ENCODE results near the gene COASY.
"Not testable (repeated sequence)": the region's sequence is repeated elsewhere in the genome, so short reads cannot be mapped to it uniquely, and the experiment has no call there.

Gene COASY

GRCh38 chr17:42553161-42553818 lies 8.7 kb upstream of the COASY start:
- no peak for DNase-seq

DNA sequence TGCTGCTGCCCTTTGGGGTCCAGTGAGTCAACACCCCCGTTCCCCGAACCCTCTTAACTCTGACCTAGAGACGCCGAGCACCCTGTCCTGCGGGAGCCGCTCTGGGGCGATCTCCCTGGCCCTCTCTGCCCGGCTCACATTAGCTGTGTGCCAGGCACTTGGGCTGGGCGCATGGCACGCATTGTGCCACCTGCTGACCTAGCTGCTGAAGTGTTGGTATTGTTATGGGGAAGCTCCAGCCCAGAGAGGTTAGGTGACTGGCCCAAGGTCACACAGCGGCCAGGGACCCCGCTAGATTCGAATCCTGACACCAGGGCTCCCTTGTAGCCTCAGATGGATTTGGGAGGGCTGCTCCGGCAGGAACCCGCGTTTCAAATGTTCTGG lies 8.1 kb upstream of the COASY start:
- no peak for DNase-seq

DNA sequence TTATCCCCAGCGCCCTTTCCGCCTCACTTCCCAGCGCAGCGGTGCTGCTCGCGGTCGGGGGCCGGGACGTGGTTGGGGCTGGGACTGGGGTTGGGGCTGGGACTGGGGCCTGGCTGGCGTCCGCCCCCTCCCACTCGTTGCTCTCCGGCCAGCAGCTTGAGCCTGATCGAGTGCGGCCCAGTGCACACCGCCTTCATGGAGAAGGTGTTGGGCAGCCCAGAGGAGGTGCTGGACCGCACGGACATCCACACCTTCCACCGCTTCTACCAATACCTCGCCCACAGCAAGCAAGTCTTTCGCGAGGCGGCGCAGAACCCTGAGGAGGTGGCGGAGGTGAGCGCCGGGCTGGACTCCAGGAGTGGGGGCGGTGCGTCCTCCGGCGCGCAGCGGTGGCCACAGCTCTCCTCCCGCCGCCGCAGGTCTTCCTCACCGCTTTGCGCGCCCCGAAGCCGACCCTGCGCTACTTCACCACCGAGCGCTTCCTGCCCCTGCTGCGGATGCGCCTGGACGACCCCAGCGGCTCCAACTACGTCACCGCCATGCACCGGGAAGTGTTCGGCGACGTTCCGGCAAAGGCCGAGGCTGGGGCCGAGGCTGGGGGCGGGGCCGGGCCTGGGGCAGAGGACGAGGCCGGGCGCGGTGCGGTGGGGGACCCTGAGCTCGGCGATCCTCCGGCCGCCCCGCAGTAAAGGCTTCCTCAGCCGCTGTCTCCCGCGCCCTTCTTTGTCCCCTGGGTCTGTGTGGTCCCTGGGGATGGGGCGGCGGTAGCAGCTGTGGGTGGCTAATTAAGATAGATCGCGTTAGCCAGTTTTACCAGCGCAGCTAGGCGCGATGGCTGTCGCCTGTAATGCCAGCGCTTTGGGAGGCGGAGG lies 7.5 kb upstream of the COASY start:
- peak; percentile 11 to 78 for DNase-seq

- DNase-seq = no peak
These were observed 6.8 kb upstream of the COASY start for GRCh38 chr17:42555122-42555622.

GRCh38 chr17:42555961-42556617 lies 5.9 kb upstream of the COASY start:
- DNase-seq = not testable (repeated sequence)

DNA sequence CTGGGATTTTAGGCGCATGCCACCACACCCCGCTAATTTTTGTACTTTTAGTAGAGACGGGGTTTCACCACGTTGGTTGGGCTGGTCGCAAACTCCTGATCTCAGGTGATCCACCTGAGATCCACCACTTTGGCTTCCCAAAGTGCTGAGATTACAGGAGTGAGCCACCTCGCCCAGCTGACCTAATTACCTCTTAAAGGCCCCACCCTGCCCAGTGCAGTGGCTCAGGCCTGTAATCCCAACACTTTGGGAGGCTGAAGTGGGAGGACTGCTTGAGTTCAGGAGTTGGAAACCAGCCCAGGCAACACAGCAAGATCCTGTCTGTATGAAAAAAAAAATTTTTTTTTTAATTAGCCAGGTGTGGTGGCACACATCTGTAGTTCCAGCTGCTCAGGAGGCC lies 2.9 kb upstream of the COASY start:
- DNase-seq = no peak

DNA sequence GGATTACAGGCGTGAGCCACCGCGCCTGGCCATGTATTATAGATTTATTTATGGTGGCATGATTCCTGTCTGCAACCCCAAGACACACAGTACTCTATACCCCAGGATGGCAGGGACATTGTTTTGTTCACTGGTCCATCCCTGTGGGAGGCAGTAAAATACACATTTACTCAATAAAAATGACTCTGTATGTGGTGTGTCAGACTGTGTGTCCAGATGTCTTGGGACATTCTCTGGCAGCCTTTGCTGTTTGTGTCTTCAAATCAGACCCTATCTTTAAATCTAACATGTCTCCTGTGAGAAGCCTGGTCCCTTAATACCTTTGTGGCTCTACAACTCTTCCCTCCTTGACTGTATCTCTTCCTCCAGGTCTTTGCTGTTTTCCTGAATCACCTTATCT lies 1.7 kb upstream of the COASY start:
- no peak for DNase-seq

DNA sequence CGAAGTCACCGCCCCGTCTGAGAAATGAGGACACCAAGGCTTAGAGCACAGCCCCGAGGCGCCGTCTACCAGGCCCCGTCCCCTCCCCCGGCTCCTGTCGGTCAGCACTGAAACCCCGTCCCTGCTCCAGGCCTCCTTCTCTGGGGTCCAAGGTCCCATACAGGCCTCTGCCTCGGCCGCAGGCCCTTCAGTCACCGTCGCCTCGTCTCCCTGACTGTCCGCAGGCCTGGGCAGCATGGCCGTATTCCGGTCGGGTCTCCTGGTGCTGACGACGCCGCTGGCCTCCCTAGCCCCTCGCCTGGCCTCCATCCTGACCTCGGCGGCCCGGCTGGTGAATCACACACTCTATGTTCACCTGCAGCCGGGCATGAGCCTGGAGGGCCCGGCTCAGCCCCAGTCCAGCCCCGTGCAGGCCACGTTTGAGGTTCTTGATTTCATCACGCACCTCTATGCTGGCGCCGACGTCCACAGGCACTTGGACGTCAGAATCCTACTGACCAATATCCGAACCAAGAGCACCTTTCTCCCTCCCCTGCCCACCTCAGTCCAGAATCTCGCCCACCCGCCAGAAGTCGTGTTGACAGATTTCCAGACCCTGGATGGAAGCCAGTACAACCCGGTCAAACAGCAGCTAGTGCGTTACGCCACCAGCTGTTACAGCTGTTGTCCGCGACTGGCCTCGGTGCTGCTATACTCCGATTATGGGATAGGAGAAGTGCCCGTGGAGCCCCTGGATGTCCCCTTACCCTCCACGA lies 617 bp downstream of the COASY start:
- DNase-seq = no peak

- DNase-seq = no peak
These were observed 1.2 kb downstream of the COASY start for GRCh38 chr17:42563143-42563509.

DNA sequence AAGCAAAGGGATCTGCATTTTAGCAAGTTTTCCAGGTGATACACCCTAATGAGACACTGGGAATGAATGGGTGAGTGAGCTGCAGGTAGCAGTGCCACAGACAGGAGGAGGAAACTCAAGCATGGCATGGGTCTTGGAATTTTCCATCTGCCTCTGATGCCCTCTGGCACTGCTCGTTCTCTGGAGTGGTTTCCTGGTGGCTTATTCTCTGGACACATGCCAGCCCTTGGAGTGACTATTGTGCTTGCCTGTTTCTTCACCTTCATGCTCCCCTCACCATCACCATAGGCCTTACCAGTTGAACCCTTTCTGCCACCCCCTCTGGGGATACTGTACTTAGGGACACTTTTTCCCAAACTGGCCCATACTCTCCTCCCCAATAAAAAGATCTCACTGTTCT lies 1.6 kb downstream of the COASY start:
- peak in 1 of 2 experiments; percentile 14 for DNase-seq

- no peak for DNase-seq
These were observed 2.0 kb downstream of the COASY start for GRCh38 chr17:42563950-42564349.

DNA sequence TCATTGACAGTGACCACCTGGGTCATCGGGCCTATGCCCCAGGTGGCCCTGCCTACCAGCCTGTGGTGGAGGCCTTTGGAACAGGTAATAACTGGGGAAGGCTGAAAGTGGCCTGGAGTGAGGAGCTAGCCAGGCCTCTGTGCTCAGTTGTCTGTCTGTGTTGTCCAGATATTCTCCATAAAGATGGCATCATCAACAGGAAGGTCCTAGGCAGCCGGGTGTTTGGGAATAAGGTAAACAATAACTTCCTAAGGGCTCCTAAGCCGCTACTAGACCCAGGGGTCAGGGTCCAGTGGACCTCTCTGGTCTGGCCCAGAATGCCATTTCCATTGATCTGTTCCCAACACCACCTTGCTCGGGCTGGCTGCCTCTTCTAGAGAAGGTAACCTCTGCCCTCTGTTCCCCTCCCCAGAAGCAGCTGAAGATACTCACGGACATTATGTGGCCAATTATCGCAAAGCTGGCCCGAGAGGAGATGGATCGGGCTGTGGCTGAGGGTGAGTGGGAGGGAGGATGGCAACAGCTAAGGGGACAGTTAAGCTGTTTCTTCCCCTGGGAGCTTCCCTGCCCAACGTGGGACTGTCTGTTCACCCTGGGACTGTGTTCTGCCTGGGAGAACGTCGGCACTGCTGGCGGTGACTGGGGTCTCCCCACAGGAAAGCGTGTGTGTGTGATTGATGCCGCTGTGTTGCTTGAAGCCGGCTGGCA lies 3.0 kb downstream of the COASY start:
- no peak for DNase-seq

DNA sequence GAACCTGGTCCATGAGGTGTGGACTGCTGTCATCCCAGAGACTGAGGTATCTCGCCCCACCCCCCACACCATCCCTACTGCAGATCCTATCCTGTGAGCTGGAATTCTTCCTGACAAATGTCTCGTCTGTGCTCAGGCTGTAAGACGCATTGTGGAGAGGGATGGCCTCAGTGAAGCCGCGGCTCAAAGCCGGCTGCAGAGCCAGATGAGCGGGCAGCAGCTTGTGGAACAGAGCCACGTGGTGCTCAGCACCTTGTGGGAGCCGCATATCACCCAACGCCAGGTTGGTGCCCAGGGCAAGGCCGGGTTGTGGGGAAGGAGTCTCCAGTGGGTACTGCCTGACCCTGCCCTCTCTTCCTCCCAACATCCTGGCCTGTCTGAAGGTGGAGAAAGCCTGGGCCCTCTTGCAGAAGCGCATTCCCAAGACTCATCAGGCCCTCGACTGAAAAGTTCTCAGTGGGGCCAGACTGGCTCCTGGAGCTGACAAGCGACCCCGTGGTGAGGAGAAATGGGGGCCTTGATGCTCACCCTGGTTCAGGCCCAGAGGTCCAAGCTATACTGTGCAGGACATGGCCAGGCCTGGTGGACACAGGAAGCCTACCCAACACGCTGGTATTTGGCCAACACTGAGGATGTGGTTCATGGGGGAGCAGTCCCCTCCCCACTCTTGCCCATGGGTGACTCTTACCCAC lies 3.7 kb downstream of the COASY start:
- no peak for DNase-seq

DNA sequence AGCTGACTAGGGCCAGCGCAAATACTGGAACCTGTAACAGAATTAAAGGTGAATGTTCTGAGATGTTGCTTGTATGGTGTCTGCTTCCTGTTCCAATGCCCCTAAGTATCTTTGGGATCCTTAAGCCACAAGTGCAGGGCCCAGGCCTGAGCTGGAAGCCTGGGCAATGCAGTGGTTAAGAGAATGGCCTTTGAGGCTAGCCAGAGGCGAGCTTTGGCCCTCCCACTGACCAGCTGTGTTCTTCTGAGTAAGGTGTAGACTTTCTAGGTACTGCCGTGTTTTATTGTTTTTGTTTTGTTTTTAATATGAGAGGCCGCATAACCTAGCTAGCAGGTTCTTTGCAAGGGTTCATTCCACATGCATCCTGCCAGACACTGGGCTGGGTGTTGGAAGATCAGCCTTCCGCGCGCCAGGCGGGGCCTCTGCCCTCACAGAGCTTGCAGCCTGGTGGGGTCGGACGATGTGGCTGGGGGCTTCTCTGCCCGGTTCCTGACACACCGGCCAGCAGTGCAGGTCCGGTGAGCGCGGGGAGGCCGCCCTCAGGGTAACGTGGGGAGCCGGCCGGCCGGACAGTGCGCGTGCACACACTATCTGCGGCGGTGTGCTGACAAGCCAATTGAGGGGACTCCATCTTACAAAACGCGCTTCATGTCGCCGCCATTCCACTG lies 4.4 kb downstream of the COASY start:
- no peak for DNase-seq

GRCh38 chr17:42566883-42567573 lies 5.1 kb downstream of the COASY start, which contains the start of gene MLX:
TSS of gene MLX (plus strand) at chr17:42567100. CDS start at chr17:42567125, 25 bp downstream.
- peak; percentile 76 to 95 for DNase-seq

GRCh38 chr17:42568341-42569111 lies 6.6 kb downstream of the COASY start:
- no peak for DNase-seq

GRCh38 chr17:42571435-42572225 lies 9.7 kb downstream of the COASY start:
- no peak for DNase-seq

DNA sequence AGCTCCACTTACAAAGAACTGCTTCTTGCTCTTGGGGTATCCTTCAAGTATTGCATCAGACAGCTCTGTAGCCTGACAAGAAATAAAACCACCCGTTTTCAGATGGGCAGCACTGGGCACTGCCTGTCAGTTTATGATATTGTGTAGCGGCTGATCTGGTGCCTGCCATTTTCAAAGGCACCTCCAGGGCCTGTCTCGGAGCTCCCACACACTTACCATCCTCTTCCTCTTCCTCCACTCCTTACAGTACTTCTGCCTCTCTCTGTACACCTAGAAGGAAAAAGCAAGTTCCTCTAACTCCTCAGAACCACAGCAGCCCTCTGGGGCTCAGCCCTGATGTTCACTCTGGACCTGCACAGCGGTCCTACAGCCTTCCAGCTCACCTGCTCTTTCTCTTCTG lies 11.1 kb downstream of the COASY start:
- DNase-seq = no peak

GRCh38 chr17:42574463-42574862 lies 12.5 kb downstream of the COASY start:
- no peak for DNase-seq

Data from NCI-H446 (cell line).